Stimulated activated CD4-positive, alpha-beta T cell treated with anti-CD3 and anti-CD28 coated beads, Interleukin-1b, Interleukin-23, amount 100 ng/mL, for 4 hours (primary cell): ENCODE measurements around the gene RRM1.
"Not testable (repeated sequence)": the region's sequence is repeated elsewhere in the genome, so short reads cannot be mapped to it uniquely, and the experiment has no call there.

ENCODE experiments used
- DNase-seq, 2 donors: peaks; one replicate each; pipeline ENCODE4 v3.0.0-alpha.2; 2020; ENCODE audit warnings: low read depth in 2 of 2

RRM1 gene

DNA sequence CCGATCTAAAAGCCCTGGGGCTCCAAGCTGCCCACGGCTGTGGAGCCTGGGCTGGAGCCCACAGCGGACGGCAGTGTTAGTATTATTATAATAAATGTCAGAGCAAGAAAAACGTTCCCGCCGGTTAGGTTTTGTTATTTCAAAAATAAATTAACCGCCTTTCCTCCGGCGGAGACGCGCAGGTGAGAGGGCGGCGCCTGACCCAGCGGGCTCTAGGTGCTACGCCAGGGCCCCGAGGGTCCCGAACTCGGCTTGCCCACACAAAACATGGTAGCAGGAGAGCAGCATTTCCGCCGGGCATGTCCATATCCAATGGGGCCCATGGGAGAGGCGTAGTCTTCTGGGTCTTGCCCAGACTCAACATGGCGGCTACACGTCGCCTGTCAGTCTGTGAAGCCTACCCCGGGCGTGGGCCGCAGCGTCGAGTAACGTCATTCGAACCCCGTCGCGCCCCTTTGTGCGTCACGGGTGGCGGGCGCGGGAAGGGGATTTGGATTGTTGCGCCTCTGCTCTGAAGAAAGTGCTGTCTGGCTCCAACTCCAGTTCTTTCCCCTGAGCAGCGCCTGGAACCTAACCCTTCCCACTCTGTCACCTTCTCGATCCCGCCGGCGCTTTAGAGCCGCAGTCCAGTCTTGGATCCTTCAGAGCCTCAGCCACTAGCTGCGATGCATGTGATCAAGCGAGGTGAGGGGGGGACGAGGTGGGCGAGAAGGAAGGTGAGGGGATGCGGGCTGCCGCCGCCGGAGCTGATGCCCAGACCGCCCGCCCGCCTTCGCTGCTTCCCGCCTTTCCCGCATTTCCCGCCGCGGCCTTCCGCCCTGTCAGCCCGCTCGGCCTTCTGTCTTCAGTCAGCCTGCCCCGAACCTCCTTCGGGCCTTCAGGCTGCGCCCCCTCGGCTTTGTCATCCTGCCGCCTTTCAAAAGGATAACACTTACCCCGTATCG lies at the start of gene RRM1:
TSS of gene RRM1 (plus strand) at position 452 of the 944 bp plus-strand sequence. CDS start at position 666, 214 bp downstream.
- DNase-seq, result peak; percentile 87 to 91

DNA sequence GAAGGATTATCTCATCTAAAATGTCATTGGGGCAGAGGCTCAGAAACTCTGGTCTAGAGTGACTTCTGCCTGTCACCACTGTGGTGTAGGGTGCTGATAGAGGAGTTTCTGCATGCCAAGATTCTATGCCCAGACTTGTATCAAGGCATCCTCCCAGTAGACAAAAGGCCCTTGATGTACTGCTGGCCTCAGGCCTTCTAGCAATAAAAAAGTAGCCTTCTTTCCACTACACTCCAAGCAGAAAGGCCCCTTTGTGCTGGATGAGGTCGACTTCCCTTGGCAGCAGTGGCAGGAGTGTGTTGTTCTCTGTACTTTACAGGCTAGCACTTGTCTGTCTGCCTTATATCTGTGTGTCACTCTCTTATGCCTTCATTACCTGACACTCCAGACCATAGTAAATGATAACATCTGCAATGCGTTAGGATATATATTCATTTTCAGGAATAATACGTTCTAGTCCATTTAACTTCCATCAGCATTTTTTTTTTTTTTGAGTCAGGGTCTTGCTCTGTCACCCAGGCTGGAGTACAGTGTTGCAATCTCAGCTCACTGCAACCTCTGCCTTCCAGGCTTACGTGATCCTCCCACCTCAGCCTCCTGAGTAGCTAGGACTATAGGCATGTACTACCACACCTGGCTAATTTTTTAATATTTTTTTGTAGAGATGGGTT lies 49.5 kb upstream of the RRM1 start:
- DNase-seq, result no peak

DNA sequence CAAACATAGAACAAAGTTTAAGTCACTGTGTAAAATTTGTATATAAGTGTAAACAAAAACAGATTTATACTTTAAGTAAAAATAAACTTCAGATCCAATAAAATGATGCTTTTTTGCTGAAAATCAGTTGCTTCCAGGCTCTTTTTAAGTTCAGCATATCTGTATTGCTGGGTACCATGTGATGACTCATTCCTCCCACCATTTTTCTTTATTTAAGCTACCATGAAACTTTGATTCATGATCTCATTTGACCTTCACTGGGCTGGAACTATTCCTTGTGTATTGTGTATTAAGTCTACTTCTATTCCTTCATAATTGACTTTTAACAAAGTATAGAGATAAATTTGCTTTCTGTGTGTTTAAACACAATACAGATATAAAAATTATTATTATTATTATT lies 46.3 kb upstream of the RRM1 start:
- no peak for DNase-seq

DNA sequence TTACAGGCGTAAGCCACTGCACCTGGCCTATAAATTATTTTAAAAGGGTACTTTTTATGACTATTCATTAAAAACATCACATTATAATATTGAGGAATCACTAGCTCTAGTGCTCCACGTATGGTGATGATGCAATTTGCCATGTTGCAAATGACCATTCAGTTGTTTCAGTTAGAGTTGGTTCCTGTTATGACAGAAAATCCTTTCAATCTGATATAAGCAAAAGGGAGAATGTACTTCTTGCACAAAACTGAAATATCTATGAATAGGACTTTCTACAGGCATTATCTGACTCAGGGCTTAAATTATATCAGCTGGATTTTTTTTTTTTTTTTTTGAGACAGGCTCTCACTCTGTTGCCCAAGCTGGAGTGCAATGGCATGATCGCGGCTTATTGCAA lies 45.6 kb upstream of the RRM1 start:
- DNase-seq, result no peak

DNA sequence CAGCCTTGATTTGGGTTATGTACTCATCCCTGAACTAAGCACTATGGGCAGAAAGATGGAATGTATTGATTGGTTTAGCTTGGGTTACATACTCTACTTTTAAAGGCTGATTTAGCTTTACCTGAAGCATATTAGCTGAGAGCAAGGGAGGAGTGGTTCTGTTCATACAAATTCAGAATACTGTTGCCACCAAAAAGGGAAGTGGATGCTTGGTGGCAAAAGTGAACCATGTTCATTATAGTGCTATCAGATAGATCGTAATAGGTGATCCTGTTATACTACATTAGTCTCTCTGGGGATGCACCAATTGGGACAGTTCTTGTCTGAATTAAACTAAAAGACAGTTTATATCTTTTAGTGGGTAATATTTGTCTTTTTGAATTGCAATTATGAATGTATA lies 44.5 kb upstream of the RRM1 start:
- no peak for DNase-seq

DNA sequence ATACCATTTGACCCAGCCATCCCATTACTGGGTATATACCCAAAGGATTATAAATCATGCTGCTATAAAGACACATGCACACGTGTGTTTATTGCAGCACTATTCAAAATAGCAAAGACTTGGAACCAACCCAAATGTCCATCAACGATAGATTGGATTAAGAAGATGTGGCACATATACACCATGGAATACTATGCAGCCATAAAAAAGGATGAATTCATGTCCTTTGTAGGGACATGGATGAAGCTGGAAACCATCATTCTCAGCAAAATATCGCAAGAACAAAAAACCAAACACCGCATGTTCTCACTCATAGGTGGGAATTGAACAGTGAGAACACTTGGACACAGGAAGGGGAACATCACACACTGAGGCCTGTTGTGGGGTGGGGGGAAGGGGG lies 41.4 kb upstream of the RRM1 start:
- DNase-seq, result not testable (repeated sequence)

DNA sequence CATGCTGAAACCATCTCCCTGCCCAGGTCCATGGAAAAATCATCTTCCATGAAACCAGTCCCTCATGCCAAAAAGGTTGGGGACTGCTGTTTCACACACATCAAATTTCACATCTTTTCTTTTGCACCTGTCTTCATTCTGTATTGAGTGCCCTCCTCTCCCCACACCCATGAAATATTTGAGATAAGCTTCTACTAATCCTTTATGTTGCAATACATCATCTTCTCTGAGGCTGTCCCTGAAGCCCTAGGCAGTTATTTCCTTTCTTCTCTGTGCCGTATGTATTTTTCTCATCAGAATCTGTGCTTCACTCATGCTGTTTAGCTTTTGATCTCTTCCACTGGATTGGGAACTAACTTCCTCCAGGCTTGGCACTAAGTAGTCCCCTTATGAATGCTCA lies 40.0 kb upstream of the RRM1 start:
- no peak for DNase-seq

DNA sequence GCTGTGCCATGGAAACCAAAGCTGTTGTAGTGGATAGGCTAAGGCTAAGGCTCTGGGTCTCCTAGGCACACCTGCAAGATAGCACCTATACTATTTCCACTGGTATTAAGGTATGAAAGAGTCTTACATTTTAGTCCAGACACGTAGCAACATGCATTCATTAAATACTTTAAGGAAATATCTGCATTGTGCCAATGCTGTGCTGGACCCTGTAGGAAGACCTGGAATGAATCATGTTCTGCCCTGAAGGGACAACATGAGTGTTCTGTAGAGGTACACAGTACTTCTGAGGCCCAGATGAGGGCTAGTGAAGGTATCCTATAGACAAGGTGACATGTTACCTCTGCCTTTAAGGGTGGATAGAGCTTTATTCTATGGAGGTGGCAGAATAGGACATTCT lies 35.2 kb upstream of the RRM1 start:
- no peak for DNase-seq

DNA sequence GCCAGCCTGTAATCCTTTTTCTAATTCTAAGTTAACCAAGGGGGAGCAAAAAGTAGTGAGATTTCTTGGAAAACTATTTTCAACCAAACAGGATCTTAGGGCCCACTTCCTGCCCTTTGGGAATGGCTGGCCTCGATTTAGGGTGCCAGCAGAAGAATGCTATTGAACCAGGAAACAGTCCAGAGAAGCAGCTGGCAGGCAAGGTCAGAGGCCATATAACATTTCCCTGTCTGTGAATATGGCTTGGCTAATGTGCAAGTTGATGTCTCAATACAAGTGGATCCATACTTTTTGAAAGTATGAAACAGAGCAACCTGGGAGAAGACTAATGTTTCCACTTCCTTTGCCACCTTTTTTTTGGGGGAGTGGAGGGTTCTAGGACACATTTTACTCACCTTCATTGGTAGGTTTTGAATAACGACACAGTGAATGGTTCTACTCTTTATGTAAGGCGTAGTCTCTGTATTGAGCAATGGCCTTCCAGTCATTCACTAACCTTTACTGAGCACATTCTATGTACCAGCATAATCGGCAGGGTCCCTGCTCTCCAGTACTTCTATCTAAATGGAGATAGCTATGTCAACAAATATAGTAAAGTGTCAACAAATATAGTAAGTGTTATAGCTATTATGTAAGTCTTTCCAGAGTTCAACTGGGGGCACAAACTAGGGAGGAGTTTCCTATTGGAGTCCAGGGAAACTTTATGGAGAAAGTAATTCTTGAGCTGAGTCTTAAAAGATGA lies 34.2 kb upstream of the RRM1 start:
- DNase-seq, result no peak

DNA sequence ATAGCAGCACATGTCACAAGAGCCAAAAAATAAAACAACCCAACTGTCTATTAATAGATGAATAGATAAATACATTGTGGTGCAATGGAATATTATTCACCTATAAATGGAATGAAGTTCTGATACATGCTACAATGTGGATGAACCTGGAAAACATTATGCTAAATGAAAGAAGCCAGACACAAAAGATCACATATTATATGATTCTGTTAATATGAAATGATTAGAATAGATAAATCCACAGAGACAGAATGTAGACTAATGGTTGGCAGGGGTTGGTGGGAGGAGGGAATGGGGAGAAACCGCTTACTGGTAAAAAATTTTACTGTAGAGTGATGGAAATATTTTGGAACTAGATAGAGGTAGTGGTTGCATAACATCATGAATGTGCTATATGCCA lies 32.9 kb upstream of the RRM1 start:
- no peak for DNase-seq

DNA sequence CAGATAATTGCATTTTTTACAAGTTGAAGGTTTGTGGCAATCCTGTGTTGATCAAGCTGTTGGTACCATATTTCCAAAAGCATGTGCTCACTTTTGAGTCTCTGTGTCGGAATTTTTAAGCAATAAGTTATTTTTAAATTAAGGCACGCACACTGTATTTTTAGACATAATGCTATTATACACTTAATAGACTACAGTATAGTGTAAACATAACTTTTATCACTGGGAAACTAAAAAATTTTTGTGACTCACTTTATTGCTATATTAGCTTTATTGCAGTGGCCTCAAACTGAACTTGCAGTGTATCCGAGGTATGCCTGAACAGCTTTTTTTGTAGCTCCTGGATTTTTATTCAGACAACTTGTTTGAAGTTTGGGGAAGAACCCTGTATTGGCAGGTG lies 31.3 kb upstream of the RRM1 start:
- no peak for DNase-seq

DNA sequence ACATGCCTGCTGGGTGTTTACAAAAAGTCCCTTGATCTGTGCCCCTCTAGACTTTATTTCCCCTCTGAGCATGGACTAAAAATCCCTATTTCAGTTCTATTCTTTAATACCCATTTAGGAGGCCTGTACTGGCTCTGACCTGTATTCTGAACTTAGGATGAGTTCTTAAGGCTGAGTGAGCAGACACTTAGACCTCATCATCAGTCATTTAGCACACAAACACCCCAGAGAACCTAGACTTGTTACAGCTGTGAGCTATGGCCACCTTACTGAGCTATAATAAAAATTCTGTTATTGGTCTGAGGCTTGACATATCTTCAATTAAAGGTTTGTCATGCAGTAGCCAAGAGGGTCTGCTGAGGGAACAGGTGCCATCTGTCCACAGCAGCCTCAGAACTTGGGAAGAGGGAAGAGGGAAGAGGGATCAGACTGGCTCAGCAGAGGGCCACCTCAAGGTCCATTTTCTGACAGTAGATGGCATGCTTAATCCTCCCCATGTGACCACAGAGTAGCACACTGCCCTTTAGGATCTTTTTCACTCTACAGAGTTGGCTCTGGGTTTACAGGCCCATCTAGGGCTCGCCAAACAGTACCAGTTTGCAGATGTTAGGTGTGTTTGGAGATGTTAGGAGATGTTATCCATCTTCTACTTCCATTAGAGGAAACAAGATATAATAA lies 30.2 kb upstream of the RRM1 start:
- no peak for DNase-seq

DNA sequence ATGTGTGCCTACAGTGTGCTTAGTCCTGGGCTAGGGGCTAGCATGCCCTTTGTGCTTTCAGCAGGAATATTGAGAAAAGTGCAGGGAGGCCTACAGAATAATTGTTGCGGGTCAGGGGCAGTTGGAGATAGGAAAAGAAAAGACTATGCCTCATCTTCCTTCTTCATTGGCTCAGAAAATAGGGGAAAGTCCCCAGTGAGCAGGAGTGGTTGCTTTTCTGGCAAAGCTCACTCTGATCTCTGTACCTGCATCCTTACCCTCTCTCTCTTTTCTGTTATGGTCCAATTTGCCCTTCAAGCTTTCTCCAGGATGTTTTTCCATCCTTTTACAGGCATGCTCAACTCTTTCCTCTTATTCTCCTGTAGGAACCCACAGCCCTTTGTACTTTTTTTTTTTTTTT lies 29.5 kb upstream of the RRM1 start:
- DNase-seq, result no peak

DNA sequence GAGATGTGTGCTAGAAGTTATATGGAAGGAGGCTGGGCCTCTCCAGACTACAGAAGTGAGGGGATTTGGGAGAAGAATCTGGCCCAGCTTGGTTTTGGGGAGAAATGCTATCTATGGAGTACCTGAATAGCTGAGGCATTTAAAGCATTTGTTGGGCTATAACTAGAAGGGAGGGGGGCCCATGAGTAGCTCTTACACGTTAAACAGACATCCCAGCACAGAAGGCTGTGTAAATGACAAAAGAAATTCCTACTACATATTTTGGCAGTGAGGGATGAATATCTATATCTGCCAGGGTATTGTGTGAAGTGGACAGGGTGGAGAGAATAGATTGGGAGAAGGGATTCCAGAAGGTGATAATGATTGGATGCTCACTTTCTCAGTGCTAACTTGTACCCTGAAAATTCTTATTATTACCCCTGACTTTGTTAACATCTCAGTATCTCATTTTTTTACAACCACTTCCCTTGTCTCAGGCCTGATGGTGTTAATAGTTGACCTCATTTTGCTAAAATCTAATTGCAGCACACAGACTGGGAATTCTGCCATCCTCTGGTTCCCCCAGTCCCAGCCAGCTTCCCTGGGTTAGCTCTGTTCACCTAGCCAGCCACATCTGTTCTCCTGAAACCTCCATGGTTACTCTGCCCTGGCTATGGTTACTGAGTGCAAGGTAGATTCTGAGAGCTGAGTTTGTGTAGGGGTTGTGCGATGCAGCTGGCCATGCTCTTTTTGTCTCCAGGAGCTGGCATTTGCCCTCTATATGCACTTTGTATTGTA lies 28.8 kb upstream of the RRM1 start:
- DNase-seq, result no peak

DNA sequence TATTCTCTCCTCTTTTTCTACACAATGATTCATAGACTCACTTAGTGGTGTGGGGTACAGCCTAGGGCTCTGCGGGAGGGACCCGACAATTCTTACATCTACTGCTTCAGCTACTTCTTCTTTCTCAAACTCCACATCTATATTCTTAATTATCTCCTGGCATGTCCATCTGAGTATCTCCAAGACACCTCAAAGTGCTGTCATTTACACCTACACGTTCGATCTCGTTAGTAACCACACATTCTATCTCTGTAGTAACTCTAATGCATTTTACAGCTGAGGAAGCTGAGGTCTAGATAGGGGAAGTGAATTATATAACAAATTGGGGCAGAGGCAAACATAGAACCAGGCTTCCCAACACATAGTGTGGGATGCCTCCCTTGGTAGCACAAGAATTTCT lies 27.7 kb upstream of the RRM1 start:
- no peak for DNase-seq

DNA sequence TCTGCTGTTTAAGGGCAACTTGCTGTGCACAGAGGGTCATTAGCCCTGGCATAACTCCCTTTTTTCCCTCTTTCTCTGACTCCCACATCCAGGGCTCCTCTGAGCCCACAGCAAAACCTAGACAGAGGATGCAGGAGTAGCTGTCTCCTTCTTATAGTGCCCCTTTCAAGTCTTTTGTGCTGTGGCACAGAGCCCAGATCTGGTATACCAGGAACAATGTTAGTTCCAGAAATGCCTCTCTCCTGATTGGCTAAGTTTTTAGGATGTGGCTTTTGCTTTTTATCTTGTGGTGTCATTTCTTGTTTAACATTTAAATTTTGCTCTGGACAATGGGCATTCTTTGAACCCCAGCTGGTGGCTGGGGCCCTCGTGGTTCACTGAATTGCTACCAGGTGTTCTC lies 25.6 kb upstream of the RRM1 start:
- DNase-seq, result no peak

DNA sequence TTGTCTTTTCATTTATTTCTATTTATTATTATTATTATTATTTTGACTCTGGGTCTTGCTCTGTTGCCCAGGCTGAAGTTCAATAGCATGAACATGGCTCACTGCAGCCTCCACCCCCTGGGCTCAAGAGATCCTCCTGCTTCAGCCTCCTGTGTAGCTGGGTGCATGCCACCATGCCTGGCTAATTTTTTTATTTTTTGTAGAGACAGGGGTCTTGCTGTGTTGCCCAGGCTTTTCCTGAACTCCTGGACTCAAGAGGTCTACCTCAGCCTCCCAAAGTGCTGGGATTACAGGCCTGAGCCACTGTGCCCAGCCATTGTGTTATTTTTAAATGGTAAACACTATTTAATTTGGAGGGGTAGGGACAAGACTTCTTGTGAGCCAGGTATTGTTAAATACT lies 23.3 kb upstream of the RRM1 start:
- no peak for DNase-seq

DNA sequence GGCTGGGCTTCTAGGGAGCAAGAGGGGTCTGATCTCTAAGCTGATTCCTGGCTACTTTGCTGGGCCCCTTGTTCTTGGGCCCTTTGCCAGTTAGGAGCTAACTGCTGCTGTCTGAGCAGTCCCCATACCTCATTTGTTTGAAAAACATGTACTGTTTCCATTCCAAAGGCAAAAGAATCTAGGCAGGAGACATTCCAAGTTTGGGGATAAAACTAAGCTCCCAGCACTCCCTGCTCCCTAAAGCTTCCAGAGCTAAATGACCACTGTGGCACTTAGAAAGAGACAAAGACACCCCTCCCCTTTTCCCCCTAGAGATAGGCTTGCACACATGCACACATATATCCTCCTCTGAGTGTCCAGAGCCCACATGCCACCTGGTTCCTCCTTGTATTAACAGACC lies 22.7 kb upstream of the RRM1 start:
- DNase-seq, result no peak

DNA sequence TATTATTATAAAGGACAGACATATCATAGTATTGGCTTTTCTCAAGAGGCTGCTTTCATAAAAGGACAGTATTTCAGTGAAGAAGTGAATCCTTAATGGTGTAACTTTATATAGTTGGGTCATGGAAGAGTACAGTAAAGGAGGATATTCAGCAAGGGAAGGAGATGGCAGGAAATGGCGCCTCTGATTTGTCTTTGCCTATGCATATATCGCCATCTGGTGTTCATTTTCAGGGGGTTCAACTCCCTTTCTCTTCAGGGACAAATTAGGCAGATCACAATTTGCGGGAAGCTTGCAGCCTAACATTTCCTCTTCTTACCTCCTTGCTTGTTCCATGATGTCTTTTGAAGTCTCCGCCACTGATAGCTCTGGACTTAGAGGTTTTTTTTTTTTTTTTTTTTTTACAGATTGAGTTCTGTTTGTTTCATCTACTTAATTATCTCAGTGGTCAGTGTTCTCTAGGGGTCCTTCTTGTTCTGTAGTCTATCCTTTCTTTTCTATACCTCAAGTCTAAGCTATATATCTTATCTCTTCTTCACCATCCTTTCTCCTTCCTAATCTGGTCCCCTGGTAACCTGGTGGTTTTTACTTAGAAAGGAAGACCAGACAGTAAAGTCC lies 21.8 kb upstream of the RRM1 start:
- peak in 1 of 2 donors; percentile 51 for DNase-seq

DNA sequence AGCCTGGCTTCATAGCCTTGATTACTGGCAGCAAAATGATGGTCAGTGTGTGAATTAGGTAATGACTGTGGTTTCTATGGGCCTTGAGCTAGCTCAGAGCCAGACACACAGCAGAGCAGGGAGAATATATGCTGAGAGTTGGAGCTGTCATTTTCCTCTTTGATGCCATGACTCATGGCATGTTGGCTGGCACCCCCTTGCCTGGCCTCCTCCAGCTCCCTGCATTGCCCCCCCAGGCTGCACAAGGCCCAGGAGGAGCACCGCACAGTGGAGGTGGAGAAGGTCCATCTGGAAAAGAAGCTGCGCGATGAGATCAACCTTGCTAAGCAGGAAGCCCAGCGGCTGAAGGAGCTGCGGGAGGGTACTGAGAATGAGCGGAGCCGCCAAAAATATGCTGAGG lies 20.3 kb upstream of the RRM1 start:
- no peak for DNase-seq

DNA sequence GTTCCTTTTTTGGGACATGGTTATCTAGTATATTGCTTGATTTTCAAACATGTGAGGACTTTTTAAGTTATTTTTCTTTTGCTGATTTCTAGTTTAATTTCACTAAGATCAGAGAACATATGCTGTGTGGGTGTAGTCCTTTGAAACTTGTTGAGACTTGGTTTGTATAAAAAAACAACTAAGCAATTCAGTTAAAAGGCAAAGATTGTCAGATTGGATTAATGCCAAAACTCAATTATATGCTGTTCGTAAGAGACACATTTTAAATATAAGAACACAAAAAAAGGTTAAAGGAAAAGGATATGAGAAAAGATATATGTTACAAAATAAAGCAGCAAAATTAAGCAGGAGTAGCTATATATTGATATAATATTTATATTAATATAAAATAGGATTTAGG lies 17.8 kb upstream of the RRM1 start:
- no peak for DNase-seq
